Common myeloid progenitor, CD34-positive (primary cell): ENCODE results near the gene EFNB3.

Source experiments
- CTCF ChIA-PET: fragments of 350-600 bp; sonication (Branson Sonifier 250); formaldehyde crosslinking; loops from one replicate; lab custom pipeline; 2021; ENCODE audit warnings: antibody characterized with exemption; lab: Charles Lee
- POLR2A ChIA-PET: fragments of 350-600 bp; sonication (Branson Sonifier 250); formaldehyde crosslinking; loops from one replicate; lab custom pipeline; 2021; ENCODE audit warnings: antibody characterized with exemption; lab: Charles Lee
- DNase-seq, 3 donors: peaks; one replicate each; pipeline versions ENCODE4 v3.0.0 to v3.0.0-alpha.2; 2013
- H3K27ac ChIP-seq, 2 experiments: 1 replicate in 1 of 2; 2 replicates in 1 of 2; pipeline ENCODE4 v1.7.0; 2013; ENCODE audit warnings: inconsistent platforms in 2 of 2, low read length in 2 of 2, mild to moderate bottlenecking in 2 of 2, low read depth in 1 of 2, moderate library complexity in 1 of 2; ENCODE audit not compliant: severe bottlenecking in 2 of 2, insufficient read depth in 1 of 2, poor library complexity in 1 of 2
- H3K27me3 ChIP-seq, 5 experiments: replicated peaks in 2 of 5; 1 replicate in 3 of 5; 2 replicates in 2 of 5; pipeline versions ENCODE4 v1.6.1 to v1.7.0; 2013; ENCODE audit warnings: low read length in 4 of 5, mild to moderate bottlenecking in 2 of 5, moderate library complexity in 2 of 5, inconsistent platforms in 1 of 5; ENCODE audit not compliant: insufficient read depth in 5 of 5, control insufficient read depth in 4 of 5
- H3K36me3 ChIP-seq, 4 experiments: 1 replicate in 2 of 4; 2 replicates in 2 of 4; pipeline versions ENCODE4 v1.6.1 to v1.7.0; 2013; ENCODE audit warnings: low read length in 3 of 4, control low read depth in 1 of 4, mild to moderate bottlenecking in 1 of 4; ENCODE audit not compliant: control insufficient read depth in 4 of 4, insufficient read depth in 4 of 4
- H3K4me1 ChIP-seq, 4 experiments: 1 replicate in 3 of 4; 2 replicates in 1 of 4; pipeline versions ENCODE4 v1.6.1 to v1.7.1; 2013; ENCODE audit warnings: low read length in 3 of 4, mild to moderate bottlenecking in 3 of 4, control low read depth in 1 of 4, inconsistent platforms in 1 of 4, moderate library complexity in 1 of 4; ENCODE audit not compliant: control insufficient read depth in 4 of 4, insufficient read depth in 4 of 4; ENCODE audit errors: control extremely low read depth in 1 of 4
- H3K4me3 ChIP-seq, 7 experiments: 1 replicate in 4 of 7; 2 replicates in 3 of 7; pipeline versions ENCODE4 v1.5.1 to v1.7.0; 2013; ENCODE audit warnings: mild to moderate bottlenecking in 7 of 7, low read length in 6 of 7, moderate library complexity in 6 of 7, inconsistent platforms in 2 of 7, low read depth in 2 of 7, control low read depth in 1 of 7; ENCODE audit not compliant: insufficient read depth in 4 of 7, control insufficient read depth in 1 of 7; ENCODE audit errors: extremely low read depth in 1 of 7
- H3K9me3 ChIP-seq, 5 experiments: 1 replicate in 4 of 5; 2 replicates in 1 of 5; pipeline versions ENCODE4 v1.6.1 to v1.7.1; 2013; ENCODE audit warnings: low read length in 4 of 5, mild to moderate bottlenecking in 2 of 5, inconsistent platforms in 1 of 5, low read depth in 1 of 5, moderate library complexity in 1 of 5; ENCODE audit not compliant: control insufficient read depth in 4 of 5, insufficient read depth in 2 of 5; ENCODE audit errors: control extremely low read depth in 1 of 5
- WGBS: methylation state at CpG from one replicate; pipeline ENCODE4 v1.1.5; 2013; ENCODE audit not compliant: insufficient coverage; 5-methylcytosine and 5-hydroxymethylcytosine counted together

Gene EFNB3

DNA sequence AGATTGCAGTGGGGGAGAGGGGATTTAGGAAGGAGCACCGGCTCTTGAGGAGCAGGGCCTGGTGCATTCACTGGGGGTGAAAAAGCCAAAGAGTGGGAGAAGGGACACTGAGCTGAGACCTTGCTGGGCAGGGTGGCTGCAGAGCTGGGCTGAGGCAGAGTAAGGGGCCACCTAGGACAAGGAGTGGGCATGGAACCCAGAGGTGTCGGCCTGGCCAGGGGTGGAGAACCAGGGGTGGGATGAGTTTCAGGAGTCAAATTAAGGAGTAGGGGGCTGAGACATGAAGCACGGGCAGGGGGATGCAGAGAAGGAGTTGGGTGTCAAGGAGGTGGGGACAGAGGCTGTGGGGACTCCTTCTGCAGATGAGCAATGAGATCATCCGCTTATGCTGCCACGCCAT, 32.6 kb downstream of the EFNB3 start:
- DNase-seq, result no peak
- no peaks in the 10 kb centered on the region for H3K36me3 ChIP-seq
- no peak overlapping the region for H3K4me3 ChIP-seq
- ChIA-PET POLR2A (no interaction called here), CTCF (interaction anchor here (1.5 kb wide), 1 partner anchor 26 kb away, joined by 4 read pairs; no protein-coding TSS in a partner anchor)
- peaks cover 0 to 4% (median under 1%) of the 10 kb centered on the region in 4 experiments for H3K4me1 ChIP-seq
- WGBS, result 94% methylated on average over 4 of the region's 5 CpGs
- peaks cover 0 to 7% (median 0%) of the 10 kb centered on the region in 5 experiments for H3K27me3 ChIP-seq
- no peaks in the 10 kb centered on the region for H3K9me3 ChIP-seq
- no peak overlapping the region for H3K27ac ChIP-seq

DNA sequence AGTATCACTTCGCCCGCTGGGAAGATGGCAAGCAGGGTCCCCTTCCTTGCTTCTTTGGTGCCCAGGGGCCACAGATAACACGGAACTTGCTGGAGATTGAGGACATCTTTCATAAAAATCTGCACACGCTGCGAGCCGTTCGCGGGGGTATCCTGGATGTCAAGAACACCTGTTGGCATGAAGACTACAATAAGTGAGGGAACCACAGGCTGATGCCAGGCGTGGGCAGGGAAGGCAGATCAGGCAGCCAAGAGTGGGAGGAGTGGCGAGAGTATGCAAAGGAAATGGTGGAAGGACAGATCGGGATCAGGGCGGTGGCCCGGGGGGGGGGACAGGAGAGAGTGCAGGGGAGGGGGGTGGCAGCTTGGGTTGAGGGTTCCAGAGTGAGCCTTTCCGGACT, 34.7 kb downstream of the EFNB3 start:
- H3K4me1 ChIP-seq, result peaks cover 0 to 11% (median under 1%) of the 10 kb centered on the region in 4 experiments
- no peak for DNase-seq
- ChIA-PET POLR2A (interaction anchor here (0.7 kb wide), 1 partner anchor 10 kb away, joined by 4 read pairs; no protein-coding TSS in a partner anchor), CTCF (interaction anchor here (1.2 kb wide), 1 partner anchor 10 kb away, joined by 3 read pairs; no protein-coding TSS in a partner anchor)
- peaks cover 0 to 7% (median 0%) of the 10 kb centered on the region in 5 experiments for H3K27me3 ChIP-seq
- H3K4me3 ChIP-seq, result no peak overlapping the region
- no peak overlapping the region for H3K27ac ChIP-seq
- no peaks in the 10 kb centered on the region for H3K36me3 ChIP-seq
- H3K9me3 ChIP-seq, result no peaks in the 10 kb centered on the region
- 57% methylated on average over 13 of the region's 14 CpGs for WGBS

DNA sequence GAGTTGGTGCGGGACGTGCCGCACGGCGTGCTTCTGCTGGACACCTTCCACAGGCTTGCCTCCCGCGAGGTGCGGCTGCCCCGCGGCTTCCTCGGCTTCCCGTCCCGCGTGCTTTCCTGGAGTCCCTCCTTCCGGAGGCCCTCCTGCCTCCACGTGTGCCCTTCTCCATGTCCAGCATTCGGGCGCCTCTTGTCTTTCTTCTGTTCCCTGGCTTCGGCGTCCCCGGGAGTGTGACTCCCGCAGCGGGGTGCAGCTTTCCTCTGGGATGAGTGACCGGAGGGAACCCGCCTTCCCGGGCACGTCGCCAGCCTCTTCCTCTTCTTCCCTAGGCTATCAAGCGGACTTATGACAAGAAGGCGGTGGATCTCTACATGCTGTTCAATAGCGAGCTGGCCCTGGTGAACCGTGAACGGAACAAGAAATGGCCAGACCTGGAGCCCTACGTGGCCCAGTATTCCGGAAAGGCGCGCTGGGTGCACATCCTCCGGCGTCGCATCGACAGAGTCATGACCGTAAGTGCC, 35.5 kb downstream of the EFNB3 start:
- H3K27me3 ChIP-seq, result peaks cover 0 to 7% (median 0%) of the 10 kb centered on the region in 5 experiments
- H3K9me3 ChIP-seq, result no peaks in the 10 kb centered on the region
- H3K27ac ChIP-seq, result no peak overlapping the region
- peak overlapping the region in 1 of 7 experiments; percentile 7 for H3K4me3 ChIP-seq
- peaks cover 0 to 11% (median under 1%) of the 10 kb centered on the region in 4 experiments for H3K4me1 ChIP-seq
- 77% methylated on average over 37 of the region's 42 CpGs for WGBS
- no peaks in the 10 kb centered on the region for H3K36me3 ChIP-seq
- peak in 1 of 3 donors; percentile 23 for DNase-seq
- POLR2A ChIA-PET, result no interaction called here
- CTCF ChIA-PET, result no interaction called here

DNA sequence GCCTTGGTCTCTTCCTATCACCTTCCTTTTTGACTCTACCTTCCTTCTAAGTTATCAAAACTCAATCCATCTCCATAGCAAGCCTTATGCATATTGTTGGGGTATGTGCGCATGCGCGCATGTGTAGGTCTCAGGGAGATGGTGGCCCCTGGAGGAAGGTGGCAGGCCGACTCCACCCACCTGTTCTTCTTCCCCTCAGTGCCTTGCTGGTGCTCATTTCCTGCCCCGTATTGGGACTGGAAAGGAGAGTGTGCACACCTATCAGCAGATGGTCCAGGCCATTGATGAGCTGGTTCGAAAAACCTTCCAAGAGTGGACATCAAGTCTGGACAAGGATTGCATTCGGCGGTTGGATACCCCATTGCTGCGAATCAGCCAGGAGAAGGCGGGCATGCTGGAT, 37.7 kb downstream of the EFNB3 start:
- WGBS, result 94% methylated on average over 7 of the region's 10 CpGs
- peaks cover 0 to 13% (median 2%) of the 10 kb centered on the region in 4 experiments for H3K4me1 ChIP-seq
- H3K27ac ChIP-seq, result no peak overlapping the region
- no peak for DNase-seq
- H3K36me3 ChIP-seq, result no peaks in the 10 kb centered on the region
- peaks cover 0 to 3% (median 0%) of the 10 kb centered on the region in 5 experiments for H3K27me3 ChIP-seq
- POLR2A ChIA-PET, result no interaction called here
- H3K4me3 ChIP-seq, result no peak overlapping the region
- CTCF ChIA-PET, result interaction anchor here (0.8 to 3.6 kb wide), 29 partner anchors 8 to 314 kb away, joined by 3 to 29 read pairs (median 5); partner anchors contain the start of genes CYB5D1, KDM6B and NAA38
- H3K9me3 ChIP-seq, result no peaks in the 10 kb centered on the region

DNA sequence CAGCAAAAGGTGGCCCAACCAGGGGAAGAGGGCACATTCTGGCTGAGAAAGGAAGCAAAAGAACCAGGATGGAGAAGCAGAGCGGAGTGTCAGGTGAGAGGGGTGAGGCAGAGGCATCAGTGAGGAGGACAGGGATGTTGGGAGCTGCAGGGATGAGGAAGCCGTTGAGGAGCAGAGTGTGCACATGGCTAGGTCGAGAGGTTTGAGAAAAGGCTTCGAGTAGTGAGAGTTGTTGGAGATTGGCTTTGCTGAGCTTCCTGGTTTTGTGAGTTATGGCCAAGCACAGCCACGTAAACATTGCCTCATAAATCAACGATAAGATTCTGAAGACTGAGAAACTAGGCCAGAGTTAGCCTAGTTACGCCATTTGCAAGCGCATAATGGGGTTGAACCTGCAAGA, 39.4 kb downstream of the EFNB3 start:
- H3K9me3 ChIP-seq, result no peaks in the 10 kb centered on the region
- H3K4me1 ChIP-seq, result peaks cover 0 to 13% (median 2%) of the 10 kb centered on the region in 4 experiments
- ChIA-PET POLR2A (interaction anchor here (1.0 kb wide), 1 partner anchor 91 kb away, joined by 3 read pairs; no protein-coding TSS in a partner anchor), CTCF (interaction anchor here (0.7 to 3.6 kb wide), 21 partner anchors 9 to 312 kb away, joined by 3 to 29 read pairs (median 6); partner anchors contain the start of genes CYB5D1, KDM6B and NAA38)
- 55% methylated on average over 6 of the region's 8 CpGs for WGBS
- H3K36me3 ChIP-seq, result no peaks in the 10 kb centered on the region
- peaks cover 0 to 2% (median 0%) of the 10 kb centered on the region in 5 experiments for H3K27me3 ChIP-seq
- H3K4me3 ChIP-seq, result no peak overlapping the region
- no peak overlapping the region for H3K27ac ChIP-seq
- DNase-seq, result peak in 2 of 3 donors; percentile 21 to 34

DNA sequence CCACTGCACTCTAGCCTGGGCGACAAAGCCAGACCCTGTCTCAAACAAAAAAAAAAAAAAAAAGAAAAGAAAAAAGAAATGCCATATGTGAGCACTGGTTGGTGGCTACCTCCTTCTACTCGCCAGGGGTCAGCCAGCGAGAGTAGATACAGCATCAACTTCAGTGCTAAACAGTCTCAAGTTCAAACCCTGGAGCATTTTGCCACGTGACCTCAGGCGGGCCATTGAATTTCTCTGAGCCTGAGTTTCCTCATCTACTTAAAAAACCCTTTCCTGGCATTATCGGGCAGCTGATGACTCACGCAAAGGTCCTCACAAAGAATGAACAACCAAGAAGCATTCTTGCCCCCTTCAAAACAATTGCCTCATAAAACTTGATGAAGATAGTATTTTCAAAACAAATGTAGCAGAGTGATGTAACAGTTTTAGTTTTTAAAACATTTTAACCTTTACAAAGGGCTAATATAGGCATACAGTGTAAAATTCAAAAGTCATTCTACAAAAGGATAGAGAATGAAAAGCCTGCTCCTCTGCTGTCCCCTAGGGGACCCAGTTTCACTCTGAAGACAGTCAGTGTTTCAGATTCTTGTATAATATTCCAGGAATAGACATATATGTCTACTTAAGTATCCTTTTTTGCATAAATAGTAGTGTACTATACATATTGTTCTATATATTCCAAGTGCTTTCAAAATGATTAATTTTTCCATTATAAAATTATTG, 40.9 kb downstream of the EFNB3 start:
- 61% methylated on average over 5 of the region's 7 CpGs for WGBS

More for the DNA sequence above, 40.9 kb downstream of the EFNB3 start:
- Histone ChIP-seq H3K27me3 (no peaks in the 10 kb centered on the region), H3K27ac (no peak overlapping the region), H3K4me1 (peaks cover 0 to 9% (median 1%) of the 10 kb centered on the region in 4 experiments), H3K9me3 (peaks cover 0 to 5% (median 0%) of the 10 kb centered on the region in 5 experiments), H3K36me3 (no peaks in the 10 kb centered on the region), H3K4me3 (no peak overlapping the region)
- POLR2A ChIA-PET, result no interaction called here
- CTCF ChIA-PET, result interaction anchor here (0.5 to 3.2 kb wide), 3 partner anchors 77 to 152 kb away, joined by 3 to 12 read pairs (median 4); no protein-coding TSS in a partner anchor
- DNase-seq, result peak; percentile 22 to 58 (median 55)
